GM23338 (cell line): Measurements from ENCODE around the gene CRKL. TPM values are rescaled to one million over a fixed set of nuclear protein-coding genes. Genes with fewer than 3 reads are reported as not detected.

Experiments
- ATAC-seq: fragments of 200-7000 bp; cut with Tn5 transposase; 3 replicates; pipeline ENCODE4 v1.9.1; 2020
- DNase-seq: peaks from one replicate; pipeline ENCODE4 v3.0.0-alpha.2; 2015; ENCODE audit warnings: low spot score
- H2AFZ ChIP-seq: fragments of 200-600 bp; sonication (generic); 2 replicates; pipeline ENCODE4 v1.8.0; 2016; ENCODE audit warnings: antibody characterized with exemption, mild to moderate bottlenecking, moderate library complexity
- H3F3A ChIP-seq: fragments of 200-600 bp; sonication (generic); replicated peaks from 2 replicates; pipeline ENCODE4 v1.8.0; 2017; ENCODE audit warnings: antibody characterized with exemption, mixed run types, low read depth
- H3K27ac ChIP-seq: fragments of 200-600 bp; sonication (generic); 2 replicates; pipeline ENCODE4 v1.6.1; 2016; ENCODE audit warnings: low read depth
- H3K27me3 ChIP-seq: fragments of 200-600 bp; sonication (generic); 2 replicates; pipeline ENCODE4 v1.8.0; 2016; ENCODE audit warnings: mild to moderate bottlenecking, mixed run types, moderate library complexity; ENCODE audit not compliant: insufficient read depth
- H3K36me3 ChIP-seq: fragments of 200-600 bp; sonication (generic); 2 replicates; pipeline ENCODE4 v1.8.0; 2016; ENCODE audit warnings: mild to moderate bottlenecking; ENCODE audit not compliant: insufficient read depth
- H3K4me1 ChIP-seq: fragments of 200-600 bp; sonication (generic); 2 replicates; pipeline ENCODE4 v1.8.0; 2016; ENCODE audit warnings: mild to moderate bottlenecking, moderate library complexity; ENCODE audit not compliant: insufficient read depth
- H3K4me2 ChIP-seq: fragments of 200-600 bp; sonication (generic); 2 replicates; pipeline ENCODE4 v1.7.1; 2017; ENCODE audit warnings: mixed run types
- H3K4me3 ChIP-seq: fragments of 200-600 bp; sonication (generic); 2 replicates; pipeline ENCODE4 v1.6.1; 2016; ENCODE audit warnings: mixed run types
- H3K79me2 ChIP-seq: fragments of 200-600 bp; sonication (generic); replicated peaks from 2 replicates; pipeline ENCODE4 v1.8.0; 2017; ENCODE audit warnings: mild to moderate bottlenecking; ENCODE audit not compliant: insufficient read depth
- H3K9me2 ChIP-seq: fragments of 200-600 bp; sonication (generic); 2 replicates; pipeline ENCODE4 v1.8.0; 2017; ENCODE audit not compliant: insufficient read depth
- H4K20me1 ChIP-seq: fragments of 200-600 bp; sonication (generic); replicated peaks from 2 replicates; pipeline ENCODE4 v1.8.0; 2017; ENCODE audit warnings: mild to moderate bottlenecking; ENCODE audit not compliant: insufficient read depth
- H3K27ac Mint-ChIP-seq: 2 replicates; pipeline ENCODE4 v1.8.0; 2020; ENCODE audit warnings: inconsistent platforms, mild to moderate bottlenecking, moderate library complexity, mixed read lengths
- H3K27me3 Mint-ChIP-seq: 3 replicates; pipeline ENCODE4 v1.8.0; 2022; ENCODE audit warnings: low read depth, mild to moderate bottlenecking, moderate library complexity, mixed read lengths, inconsistent platforms; ENCODE audit not compliant: insufficient read depth, poor library complexity
- H3K36me3 Mint-ChIP-seq: 3 replicates; pipeline ENCODE4 v1.8.0; 2021; ENCODE audit warnings: low read depth, mild to moderate bottlenecking, inconsistent platforms, moderate library complexity, mixed read lengths
- H3K4me1 Mint-ChIP-seq: 3 replicates; pipeline ENCODE4 v1.8.0; 2020; ENCODE audit warnings: mild to moderate bottlenecking, inconsistent platforms, mixed read lengths
- H3K4me3 Mint-ChIP-seq: 3 replicates; pipeline ENCODE4 v1.8.0; 2021; ENCODE audit warnings: moderate library complexity, mild to moderate bottlenecking, inconsistent platforms, mixed read lengths
- H3K9me3 Mint-ChIP-seq: 3 replicates; pipeline ENCODE4 v1.8.0; 2020; ENCODE audit warnings: moderate library complexity, mild to moderate bottlenecking, inconsistent platforms, mixed read lengths
- CREB1 ChIP-seq: fragments of 250-450 bp; sonication (Bioruptor Pico); IDR thresholded peaks from 2 replicates; pipeline ENCODE4 v1.5.0; 2020; ENCODE audit warnings: low read depth, mild to moderate bottlenecking, moderate library complexity
- CTCF ChIP-seq, 2 experiments: fragments of 200-600 bp in 1 of 2; sonication (generic) in 1 of 2; conservative IDR thresholded peaks; 2 replicates each; pipeline versions ENCODE4 v1.5.1 to v1.6.1; 2016 to 2017; ENCODE audit warnings: antibody characterized with exemption in 2 of 2, low read depth in 2 of 2, mild to moderate bottlenecking in 2 of 2, moderate library complexity in 1 of 2
- EZH2 ChIP-seq: fragments of 200-600 bp; sonication (generic); IDR thresholded peaks from one replicate; pipeline ENCODE4 v1.8.0; 2017; ENCODE audit warnings: antibody characterized with exemption, mild to moderate bottlenecking, low read depth; ENCODE audit not compliant: unreplicated experiment
- EZH2phosphoT487 ChIP-seq: fragments of 200-600 bp; sonication (generic); IDR thresholded peaks from one replicate; pipeline ENCODE4 v1.8.1; 2018; ENCODE audit warnings: antibody characterized with exemption; ENCODE audit not compliant: unreplicated experiment
- JUNB ChIP-seq: IDR thresholded peaks from one replicate; pipeline ENCODE4 v1.6.1; 2016; ENCODE audit warnings: antibody characterized with exemption; ENCODE audit not compliant: unreplicated experiment
- NANOG ChIP-seq: IDR thresholded peaks from 2 replicates; pipeline ENCODE4 v1.6.1; 2016; ENCODE audit warnings: antibody characterized with exemption, borderline replicate concordance
- POLR2AphosphoS5 ChIP-seq: IDR thresholded peaks from 2 replicates; pipeline ENCODE4 v1.6.1; 2016; ENCODE audit warnings: antibody characterized with exemption, low read depth
- REST ChIP-seq: IDR thresholded peaks from one replicate; pipeline ENCODE4 v1.6.1; 2018; ENCODE audit warnings: antibody characterized with exemption; ENCODE audit not compliant: unreplicated experiment
- STAT1 ChIP-seq: IDR thresholded peaks from one replicate; pipeline ENCODE4 v1.6.1; 2016; ENCODE audit warnings: antibody characterized with exemption; ENCODE audit not compliant: unreplicated experiment
- ZNF114 ChIP-seq: fragments of 250-450 bp; sonication (Bioruptor Pico); IDR thresholded peaks from 2 replicates; pipeline ENCODE4 v1.5.0; 2020; ENCODE audit warnings: mild to moderate bottlenecking, moderate library complexity
- ZNF331 ChIP-seq: fragments of 250-450 bp; sonication (Bioruptor Pico); IDR thresholded peaks from 2 replicates; pipeline ENCODE4 v1.5.0; 2020; ENCODE audit warnings: low read depth, mild to moderate bottlenecking, moderate library complexity
- polyA plus RNA-seq: library from polyadenylated mRNA; unstranded; fragments of >200 nt; fragmentation: Nextera tagmentation; extraction: Ambion mirVana; gene quantifications from 2 replicates; pipeline ENCODE4 v1.2.1, GENCODE V29; 2016
- total RNA-seq: library from RNA; depleted of rRNA; stranded (reverse); fragments of >200 nt; shearing (Covaris generic); gene quantifications from 2 replicates; pipeline ENCODE4 v1.2.3, GENCODE V29; 2014
- TF ChIP-seq, protein P1 (sequence below): fragments of 250-450 bp; sonication (Bioruptor Pico); IDR thresholded peaks from 2 replicates; pipeline ENCODE4 v1.5.0; 2020; ENCODE audit warnings: mild to moderate bottlenecking, moderate library complexity
- TF ChIP-seq, protein P2 (sequence below): IDR thresholded peaks from 2 replicates; pipeline ENCODE4 v1.6.1; 2016; ENCODE audit warnings: antibody characterized with exemption

The CRKL gene
- total and polyA plus RNA-seq, 2 experiments from 2014 or later: 39.5 to 104 TPM

DNA sequence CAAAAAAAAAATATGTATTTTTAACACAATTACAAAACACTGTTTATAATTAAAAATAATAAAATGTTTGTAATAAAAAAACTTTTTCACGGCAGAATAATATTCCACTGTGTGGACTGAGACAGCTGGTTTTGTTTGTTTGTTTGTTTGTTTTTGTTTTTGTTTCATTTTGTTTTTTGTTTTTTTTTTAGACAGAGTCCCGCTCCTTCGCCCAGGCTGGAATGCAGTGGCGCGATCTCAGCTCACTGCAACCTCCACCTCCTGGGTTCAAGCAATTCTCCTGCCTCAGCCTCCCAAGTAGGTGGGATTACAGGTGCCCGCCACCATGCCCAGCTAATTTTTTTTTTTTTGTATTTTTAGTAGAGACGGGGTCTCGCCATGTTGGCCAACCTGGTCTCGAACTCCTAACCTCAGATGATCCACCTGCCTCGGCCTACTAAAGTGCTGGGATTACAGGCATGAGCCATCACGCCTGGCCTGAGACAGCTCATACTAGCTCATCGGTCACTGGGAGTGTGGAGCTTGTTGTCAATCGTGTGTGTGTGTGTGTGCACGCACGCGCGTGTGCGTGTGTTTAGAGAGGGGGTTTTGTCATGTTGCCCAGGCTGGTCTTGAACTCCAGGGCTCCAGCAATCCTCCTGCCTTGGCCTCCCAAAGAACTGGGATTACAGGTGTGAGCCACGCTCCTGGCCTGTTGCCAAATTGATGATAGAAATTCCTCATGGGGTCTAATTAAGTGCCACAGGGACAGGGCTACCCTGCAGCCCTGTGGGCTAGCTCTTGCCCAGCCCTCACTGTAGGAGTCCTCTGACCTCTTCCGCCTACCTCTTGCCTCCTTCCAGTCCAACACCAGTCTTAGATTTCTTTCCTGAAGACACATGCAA lies 42.6 kb downstream of the CRKL start:
- H3K4me1 ChIP-seq: 0 out of 2 replicates have a peak, but pooled peaks cover 7% of the 10 kb centered on the region
- peaks cover 9% of the 10 kb centered on the region for H3F3A ChIP-seq
- Mint-ChIP-seq H3K36me3 (no peaks in the 10 kb centered on the region; the same call in 2 of the 3 replicates), H3K4me3 (no peak overlapping the region), H3K27ac (no peak overlapping the region), H3K9me3 (0 out of 3 replicates have a peak, but pooled peaks cover 2% of the 10 kb centered on the region), H3K27me3 (peaks cover 49% of the 10 kb centered on the region), H3K4me1 (peaks cover 16% of the 10 kb centered on the region)
- H3K27me3 ChIP-seq: peaks cover 44% of the 10 kb centered on the region
- TF ChIP-seq POLR2AphosphoS5 (no peak), CREB1 (CRISPR knock-in tag) (no peak), ZNF114 (CRISPR knock-in tag) (no peak), CTCF (conservative IDR thresholded peaks at IDR 0.05; ENCODE audit: low read depth in 2 of 2) (no peak), EZH2phosphoT487 (no peak), JUNB (no peak), NANOG (no peak), REST (no peak), EZH2 (no peak), ZNF331 (no peak), STAT1 (no peak)
- TF ChIP-seq, protein P1, sequence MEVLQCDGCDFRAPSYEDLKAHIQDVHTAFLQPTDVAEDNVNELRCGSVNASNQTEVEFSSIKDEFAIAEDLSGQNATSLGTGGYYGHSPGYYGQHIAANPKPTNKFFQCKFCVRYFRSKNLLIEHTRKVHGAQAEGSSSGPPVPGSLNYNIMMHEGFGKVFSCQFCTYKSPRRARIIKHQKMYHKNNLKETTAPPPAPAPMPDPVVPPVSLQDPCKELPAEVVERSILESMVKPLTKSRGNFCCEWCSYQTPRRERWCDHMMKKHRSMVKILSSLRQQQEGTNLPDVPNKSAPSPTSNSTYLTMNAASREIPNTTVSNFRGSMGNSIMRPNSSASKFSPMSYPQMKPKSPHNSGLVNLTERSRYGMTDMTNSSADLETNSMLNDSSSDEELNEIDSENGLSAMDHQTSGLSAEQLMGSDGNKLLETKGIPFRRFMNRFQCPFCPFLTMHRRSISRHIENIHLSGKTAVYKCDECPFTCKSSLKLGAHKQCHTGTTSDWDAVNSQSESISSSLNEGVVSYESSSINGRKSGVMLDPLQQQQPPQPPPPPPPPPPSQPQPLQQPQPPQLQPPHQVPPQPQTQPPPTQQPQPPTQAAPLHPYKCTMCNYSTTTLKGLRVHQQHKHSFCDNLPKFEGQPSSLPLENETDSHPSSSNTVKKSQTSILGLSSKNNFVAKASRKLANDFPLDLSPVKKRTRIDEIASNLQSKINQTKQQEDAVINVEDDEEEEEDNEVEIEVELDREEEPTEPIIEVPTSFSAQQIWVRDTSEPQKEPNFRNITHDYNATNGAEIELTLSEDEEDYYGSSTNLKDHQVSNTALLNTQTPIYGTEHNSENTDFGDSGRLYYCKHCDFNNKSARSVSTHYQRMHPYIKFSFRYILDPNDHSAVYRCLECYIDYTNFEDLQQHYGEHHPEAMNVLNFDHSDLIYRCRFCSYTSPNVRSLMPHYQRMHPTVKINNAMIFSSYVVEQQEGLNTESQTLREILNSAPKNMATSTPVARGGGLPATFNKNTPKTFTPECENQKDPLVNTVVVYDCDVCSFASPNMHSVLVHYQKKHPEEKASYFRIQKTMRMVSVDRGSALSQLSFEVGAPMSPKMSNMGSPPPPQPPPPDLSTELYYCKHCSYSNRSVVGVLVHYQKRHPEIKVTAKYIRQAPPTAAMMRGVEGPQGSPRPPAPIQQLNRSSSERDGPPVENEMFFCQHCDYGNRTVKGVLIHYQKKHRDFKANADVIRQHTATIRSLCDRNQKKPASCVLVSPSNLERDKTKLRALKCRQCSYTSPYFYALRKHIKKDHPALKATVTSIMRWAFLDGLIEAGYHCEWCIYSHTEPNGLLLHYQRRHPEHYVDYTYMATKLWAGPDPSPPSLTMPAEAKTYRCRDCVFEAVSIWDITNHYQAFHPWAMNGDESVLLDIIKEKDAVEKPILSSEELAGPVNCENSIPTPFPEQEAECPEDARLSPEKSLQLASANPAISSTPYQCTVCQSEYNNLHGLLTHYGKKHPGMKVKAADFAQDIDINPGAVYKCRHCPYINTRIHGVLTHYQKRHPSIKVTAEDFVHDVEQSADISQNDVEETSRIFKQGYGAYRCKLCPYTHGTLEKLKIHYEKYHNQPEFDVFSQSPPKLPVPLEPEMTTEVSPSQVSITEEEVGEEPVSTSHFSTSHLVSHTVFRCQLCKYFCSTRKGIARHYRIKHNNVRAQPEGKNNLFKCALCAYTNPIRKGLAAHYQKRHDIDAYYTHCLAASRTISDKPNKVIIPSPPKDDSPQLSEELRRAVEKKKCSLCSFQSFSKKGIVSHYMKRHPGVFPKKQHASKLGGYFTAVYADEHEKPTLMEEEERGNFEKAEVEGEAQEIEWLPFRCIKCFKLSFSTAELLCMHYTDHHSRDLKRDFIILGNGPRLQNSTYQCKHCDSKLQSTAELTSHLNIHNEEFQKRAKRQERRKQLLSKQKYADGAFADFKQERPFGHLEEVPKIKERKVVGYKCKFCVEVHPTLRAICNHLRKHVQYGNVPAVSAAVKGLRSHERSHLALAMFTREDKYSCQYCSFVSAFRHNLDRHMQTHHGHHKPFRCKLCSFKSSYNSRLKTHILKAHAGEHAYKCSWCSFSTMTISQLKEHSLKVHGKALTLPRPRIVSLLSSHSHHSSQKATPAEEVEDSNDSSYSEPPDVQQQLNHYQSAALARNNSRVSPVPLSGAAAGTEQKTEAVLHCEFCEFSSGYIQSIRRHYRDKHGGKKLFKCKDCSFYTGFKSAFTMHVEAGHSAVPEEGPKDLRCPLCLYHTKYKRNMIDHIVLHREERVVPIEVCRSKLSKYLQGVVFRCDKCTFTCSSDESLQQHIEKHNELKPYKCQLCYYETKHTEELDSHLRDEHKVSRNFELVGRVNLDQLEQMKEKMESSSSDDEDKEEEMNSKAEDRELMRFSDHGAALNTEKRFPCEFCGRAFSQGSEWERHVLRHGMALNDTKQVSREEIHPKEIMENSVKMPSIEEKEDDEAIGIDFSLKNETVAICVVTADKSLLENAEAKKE (CRISPR knock-in tag): no peak
- TF ChIP-seq, protein P2, sequence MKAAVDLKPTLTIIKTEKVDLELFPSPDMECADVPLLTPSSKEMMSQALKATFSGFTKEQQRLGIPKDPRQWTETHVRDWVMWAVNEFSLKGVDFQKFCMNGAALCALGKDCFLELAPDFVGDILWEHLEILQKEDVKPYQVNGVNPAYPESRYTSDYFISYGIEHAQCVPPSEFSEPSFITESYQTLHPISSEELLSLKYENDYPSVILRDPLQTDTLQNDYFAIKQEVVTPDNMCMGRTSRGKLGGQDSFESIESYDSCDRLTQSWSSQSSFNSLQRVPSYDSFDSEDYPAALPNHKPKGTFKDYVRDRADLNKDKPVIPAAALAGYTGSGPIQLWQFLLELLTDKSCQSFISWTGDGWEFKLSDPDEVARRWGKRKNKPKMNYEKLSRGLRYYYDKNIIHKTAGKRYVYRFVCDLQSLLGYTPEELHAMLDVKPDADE: no peak
- no peak overlapping the region for H3K4me2 ChIP-seq
- no peaks in the 10 kb centered on the region for H3K9me2 ChIP-seq
- H3K27ac ChIP-seq: no peak overlapping the region
- DNase-seq: no peak
- no peaks in the 10 kb centered on the region for H3K36me3 ChIP-seq
- no peak overlapping the region for H2AFZ ChIP-seq
- peaks cover 4% of the 10 kb centered on the region; the same call in 1 of the 2 replicates for H4K20me1 ChIP-seq
- no peak overlapping the region for H3K4me3 ChIP-seq
- no peaks in the 10 kb centered on the region for H3K79me2 ChIP-seq
- ATAC-seq: no peak
